T47D (cell line): ENCODE data around the gene DTNBP1.

Experiments used
- DNase-seq, 2 experiments: peaks; one replicate each; pipeline versions ENCODE4 v3.0.0 to v3.0.0-alpha.2; 2011 to 2012; ENCODE audit warnings: low read depth in 1 of 2, low spot score in 1 of 2
- JUND ChIP-seq: IDR thresholded peaks from 2 replicates; pipeline ENCODE4 v1.6.1; 2012; ENCODE audit warnings: low read depth
- in situ Hi-C: cut with HindIII; loops from 2 replicates; pipeline ENCODE4 v1.10.0; 2016; ENCODE audit warnings: low sequenced_read_pairs, low pct_unique_long_range_greater_than_20kb

The DTNBP1 gene

GRCh38 chr6:15493437-15494168 lies 169.2 kb downstream of the DTNBP1 start:
- in situ Hi-C loops = no loop called here
- TF ChIP-seq JUND = no peak
- DNase-seq = no peak

DNA sequence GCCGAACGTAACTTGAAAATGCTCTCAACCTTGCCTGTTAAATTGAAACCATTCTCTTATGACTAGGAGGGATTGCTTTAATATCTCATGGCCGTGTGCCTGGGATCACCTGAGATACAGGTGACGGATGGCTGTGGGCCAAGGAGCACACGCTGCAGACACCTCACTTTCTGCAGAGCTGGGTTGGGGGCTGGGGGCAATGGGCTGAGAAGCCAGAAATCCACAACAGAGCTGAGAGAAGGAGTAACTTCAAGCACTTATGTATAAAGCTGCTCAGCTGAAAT lies 170.9 kb downstream of the DTNBP1 start:
- no peak for DNase-seq
- in situ Hi-C loops = no loop called here
- TF ChIP-seq JUND = no peak

DNA sequence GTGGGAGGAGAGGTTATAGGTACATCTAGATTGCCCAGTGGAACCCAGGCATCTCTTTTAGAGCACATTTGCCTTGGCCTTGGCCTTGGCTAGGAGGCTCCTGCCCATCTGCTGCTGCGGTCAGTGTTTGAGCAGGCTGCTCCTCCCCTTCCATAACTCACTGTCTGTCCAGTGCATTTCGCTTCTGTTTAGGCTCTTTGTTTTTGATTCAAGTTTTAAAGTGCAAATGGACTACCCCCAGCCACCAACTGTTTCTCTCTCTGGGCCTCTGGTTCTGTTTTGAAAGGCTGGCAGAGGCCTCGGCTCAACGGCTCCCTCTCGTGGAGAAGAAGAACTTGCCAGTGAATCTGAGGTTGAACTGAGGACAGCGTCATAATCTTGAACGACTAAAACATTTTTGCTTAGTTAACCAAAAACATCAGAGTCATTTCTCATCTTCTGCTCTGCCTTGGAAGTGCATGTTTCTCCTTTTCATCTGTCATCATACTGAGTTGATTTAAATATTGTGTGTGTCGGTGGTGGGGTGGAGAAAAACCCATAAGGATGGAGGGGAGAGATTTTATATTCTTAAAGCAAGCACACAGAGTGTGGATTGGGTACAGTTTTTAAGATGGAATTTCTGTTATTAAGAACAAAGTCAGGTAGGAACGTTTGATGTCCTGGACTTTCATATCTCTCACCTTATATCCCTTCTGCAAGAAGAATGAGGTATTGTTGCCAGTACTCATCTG lies 171.4 kb downstream of the DTNBP1 start:
- in situ Hi-C loops = no loop called here
- DNase-seq = peak; percentile 66 to 71
- TF ChIP-seq JUND = no peak

DNA sequence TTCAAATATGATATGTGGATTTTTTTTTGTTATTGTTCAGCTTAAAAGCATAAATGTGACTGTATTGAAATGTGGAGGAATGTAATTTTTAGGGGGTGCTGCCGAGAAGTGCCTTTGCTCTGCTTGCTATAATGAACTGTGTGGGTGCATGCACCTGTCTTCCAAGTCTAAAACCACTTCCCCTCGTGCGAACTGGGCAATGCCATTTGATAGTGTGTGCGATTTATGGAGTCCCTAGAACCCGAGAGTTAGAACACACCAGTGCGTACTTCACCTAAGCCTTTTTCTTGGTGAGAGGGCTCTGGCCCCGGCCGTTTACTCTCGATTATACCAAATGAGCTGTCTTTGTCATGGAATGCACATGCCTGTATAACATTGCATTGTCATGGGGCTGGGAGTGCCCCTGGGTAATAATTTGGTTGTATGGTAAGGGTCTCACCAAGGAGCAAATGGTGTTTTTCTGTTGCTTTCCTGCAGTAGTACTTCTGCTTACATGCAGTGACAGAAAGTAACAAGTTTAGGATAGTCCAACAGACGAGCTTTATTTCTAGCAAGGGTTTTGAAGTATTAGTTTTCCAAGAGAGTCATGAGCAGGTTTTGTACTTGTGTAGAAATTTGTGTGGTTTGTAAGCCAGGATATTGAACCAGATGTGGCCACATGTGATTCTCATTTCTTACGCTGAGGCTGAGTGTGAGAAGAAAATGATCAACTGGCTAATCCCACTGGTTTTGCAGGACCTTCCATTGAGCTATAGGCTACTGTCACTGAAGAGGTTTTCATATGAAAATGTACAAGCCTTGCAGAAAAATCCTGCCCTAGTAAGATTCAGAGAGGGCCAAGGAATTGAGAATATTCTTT lies 172.4 kb downstream of the DTNBP1 start:
- in situ Hi-C loops = no loop called here
- no peak for TF ChIP-seq JUND

DNA sequence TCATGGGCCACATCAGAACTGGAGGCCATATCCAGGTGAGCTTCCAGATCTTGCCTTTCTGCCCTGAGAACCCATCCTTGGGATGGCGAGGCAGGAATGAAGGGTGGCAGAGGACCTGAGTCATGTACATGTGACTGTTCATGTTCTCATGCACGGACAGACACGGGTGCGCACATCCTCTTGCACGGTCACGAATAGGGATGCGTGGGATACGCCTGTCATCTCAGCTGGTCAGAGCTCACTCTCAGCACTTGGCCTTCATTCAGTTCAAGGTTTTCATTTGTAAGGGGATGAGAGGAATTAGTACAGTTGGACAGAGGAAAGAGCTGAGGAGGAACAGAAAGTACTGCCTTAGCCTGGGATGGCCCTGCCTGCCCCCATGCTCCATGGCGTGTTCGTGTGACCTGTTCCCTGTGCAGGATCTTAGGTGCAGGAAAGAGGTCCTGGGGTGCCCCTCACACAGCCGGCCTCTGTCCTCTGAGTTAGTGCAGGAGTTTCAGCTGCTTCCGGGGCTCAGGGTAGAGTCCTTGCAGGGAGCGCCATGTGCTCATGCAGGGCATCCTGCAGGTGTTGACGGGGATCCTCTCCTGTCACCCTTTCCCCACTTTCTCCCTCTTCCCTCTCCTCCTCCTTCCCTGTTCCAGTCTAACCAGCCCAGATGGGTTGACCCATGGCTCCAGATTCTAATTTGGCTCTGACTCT lies 173.4 kb downstream of the DTNBP1 start:
- in situ Hi-C loops = no loop called here

More for the DNA sequence above, 172.4 kb downstream of the DTNBP1 start:
- no peak for DNase-seq

DNA sequence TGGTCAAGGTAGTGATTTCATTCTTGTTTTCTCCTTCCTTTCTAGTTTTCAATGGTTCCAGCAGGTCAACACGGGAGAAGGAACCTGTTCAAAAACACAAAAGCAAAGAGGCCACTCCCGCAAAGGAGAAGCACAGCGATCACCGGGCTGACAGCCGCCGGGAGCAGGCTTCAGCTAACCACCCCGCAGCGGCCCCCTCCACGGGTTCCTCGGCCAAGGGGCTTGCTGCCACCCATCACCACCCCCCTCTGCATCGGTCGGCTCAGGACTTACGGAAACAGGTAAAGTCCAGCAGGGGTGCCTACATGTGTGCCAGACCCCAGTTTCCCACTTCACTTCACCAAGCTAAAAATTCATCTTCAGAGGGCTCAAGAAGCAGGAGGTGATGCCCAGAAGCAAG lies 175.6 kb downstream of the DTNBP1 start:
- TF ChIP-seq JUND = no peak
- DNase-seq = no peak
- in situ Hi-C loops = no loop called here

More for the DNA sequence above, 173.4 kb downstream of the DTNBP1 start:
- DNase-seq = no peak
- TF ChIP-seq JUND = no peak

DNA sequence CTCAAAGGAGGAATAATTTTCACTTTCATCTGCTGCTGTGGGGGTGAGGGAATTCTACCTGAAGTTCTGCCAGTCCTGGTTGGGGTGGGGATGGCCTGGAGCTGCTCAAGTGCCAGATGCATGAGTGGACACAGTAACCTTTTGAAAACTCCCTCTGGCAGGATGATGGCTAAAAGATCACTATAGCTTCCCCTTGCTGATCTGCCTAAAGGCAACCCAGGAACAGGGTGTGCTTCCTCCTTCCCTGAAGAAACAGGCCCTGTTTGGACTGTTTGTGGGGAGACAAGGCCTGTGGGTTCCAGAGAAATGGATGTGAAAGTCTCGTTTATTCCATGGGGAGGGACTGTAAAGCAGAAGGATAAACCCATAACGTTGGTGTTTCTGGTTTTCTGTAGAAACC lies 176.9 kb downstream of the DTNBP1 start:
- TF ChIP-seq JUND = no peak
- DNase-seq = no peak
- in situ Hi-C loops = no loop called here

DNA sequence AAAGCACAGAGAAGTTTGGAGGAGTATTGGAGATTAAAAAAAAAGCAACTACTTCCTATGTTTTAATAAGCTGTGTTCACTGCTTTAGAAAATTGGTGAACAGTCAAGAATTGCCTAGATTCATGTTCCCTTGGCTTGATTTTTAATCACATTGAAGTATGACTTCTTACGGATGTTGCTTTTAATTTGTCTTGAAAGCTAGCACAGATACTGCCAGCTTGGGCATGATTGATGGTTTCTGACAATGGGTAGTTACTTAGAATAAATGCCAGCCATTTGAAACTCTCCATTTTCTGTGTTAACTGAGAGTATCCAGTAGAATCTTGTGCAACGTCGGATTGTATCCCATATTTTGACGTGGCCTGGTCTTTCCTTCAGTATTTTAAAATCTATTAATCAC lies 178.0 kb downstream of the DTNBP1 start:
- TF ChIP-seq JUND = no peak
- in situ Hi-C loops = no loop called here
- DNase-seq = no peak

DNA sequence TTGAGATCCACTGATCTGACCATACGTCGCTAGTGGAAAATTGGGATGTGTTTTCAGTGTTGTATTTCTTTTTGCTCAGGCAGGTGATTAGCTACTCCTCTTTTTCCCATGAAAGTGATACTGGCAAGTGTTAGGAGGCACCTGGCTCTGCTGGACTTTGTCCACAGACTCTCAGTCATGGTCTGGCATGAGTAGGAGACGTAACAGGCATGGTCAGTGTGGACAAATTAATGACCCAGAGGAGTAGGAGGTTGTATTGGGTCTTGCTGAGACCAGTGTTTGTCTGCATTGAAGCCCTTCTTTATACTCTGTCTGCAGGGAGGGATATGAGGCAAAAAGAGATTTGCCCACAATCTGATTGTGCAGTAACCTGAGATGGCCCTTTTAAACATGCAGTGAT lies 178.7 kb downstream of the DTNBP1 start:
- DNase-seq = no peak
- TF ChIP-seq JUND = no peak
- in situ Hi-C loops = no loop called here

GRCh38 chr6:15483060-15483459 lies 179.8 kb downstream of the DTNBP1 start:
- DNase-seq = no peak
- no peak for TF ChIP-seq JUND
- in situ Hi-C loops = no loop called here

DNA sequence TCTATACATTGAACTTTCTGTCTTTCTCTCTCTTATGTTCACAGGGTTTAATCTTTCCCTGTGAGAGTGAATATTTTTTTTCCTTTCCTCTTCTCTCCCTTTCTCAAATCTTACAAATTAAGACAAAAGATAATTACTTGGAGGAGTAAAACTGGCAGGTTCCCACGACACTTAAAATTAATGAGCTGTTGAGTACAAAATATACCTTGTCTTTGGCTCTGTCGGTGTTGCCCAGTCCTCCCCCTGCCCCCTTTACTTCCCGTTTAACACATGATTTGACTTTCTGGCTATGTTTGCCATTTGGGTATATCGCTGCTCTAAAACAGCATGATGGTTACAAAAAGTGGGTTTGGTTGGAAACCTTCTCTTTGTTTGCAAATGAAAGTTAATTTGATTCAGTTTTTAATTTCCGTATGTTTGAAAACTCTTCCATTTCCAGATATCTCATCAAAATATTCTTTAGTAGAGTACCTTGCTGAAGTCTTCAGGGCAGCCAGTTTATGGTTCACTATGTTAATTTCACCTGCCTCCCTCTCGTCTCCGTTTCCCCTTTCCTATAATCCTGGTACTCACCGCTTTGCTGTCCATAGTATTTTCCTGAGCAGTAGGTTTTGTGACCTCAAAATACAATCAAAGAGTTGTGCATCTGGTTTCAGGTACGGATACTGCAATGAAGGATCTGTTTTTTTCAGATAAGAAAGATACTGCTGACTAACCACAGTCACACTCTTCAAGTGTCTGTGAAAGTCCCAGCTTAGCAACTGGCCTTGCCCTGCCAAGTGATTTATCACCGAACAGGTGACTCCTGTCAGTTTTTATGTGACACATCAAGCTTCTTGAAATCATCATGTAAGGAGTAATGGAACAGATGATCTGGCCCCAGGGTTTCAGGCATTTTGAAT lies 181.2 kb downstream of the DTNBP1 start:
- TF ChIP-seq JUND = no peak
- in situ Hi-C loops = no loop called here
- DNase-seq = no peak
